Measurements from ENCODE around the gene BCAR1. TPM values are rescaled to one million over a fixed set of nuclear protein-coding genes. Genes with fewer than 3 reads are reported as not detected.

Gene BCAR1
- total and polyA plus RNA-seq, 2 of the 13 experiments (the other 11 are each of a cell fraction or from before 2014, with no cell fraction given) = 48.1 to 51.7 TPM

GRCh38 chr16:75202069-75202590, 49.3 kb downstream of the BCAR1 start:
- intact Hi-C loops (cut with micrococcal nuclease; ENCODE audit: unreplicated experiment) (no loop called here), in situ Hi-C loops (cut with HindIII; ENCODE audit: extremely low pct_ligation_motif_present, low pct_unique_long_range_greater_than_20kb) (no loop called here)
- Histone ChIP-seq H2AFZ (ENCODE audit: low read length) (no peak overlapping the region), H3K4me3 (replicated peaks in 1 of 3; ENCODE audit: insufficient read depth in 1 of 3, low read depth in 2 of 3, low read length in 3 of 3) (no peak overlapping the region), H3K79me2 (ENCODE audit: insufficient read depth, low read length) (no peaks in the 10 kb centered on the region), H3K4me2 (ENCODE audit: low read depth, low read length) (no peak overlapping the region), H3K27me3 (ENCODE audit: control insufficient read depth in 1 of 2, insufficient read depth in 2 of 2, low read length in 2 of 2) (peaks cover 20 to 49% of the 10 kb centered on the region in 2 experiments), H3K4me1 (ENCODE audit: insufficient read depth, low read length) (peaks cover 33% of the 10 kb centered on the region), H4K20me1 (ENCODE audit: insufficient read depth, low read length) (no peaks in the 10 kb centered on the region), H3K9me3 (ENCODE audit: low read length) (no peaks in the 10 kb centered on the region), H3K36me3 (replicated peaks in 1 of 2; ENCODE audit: control insufficient read depth in 1 of 2, insufficient read depth in 2 of 2, low read length in 2 of 2) (no peaks in the 10 kb centered on the region), H3K27ac (ENCODE audit: extremely low read length, insufficient read depth, low read length) (no peak overlapping the region), H3K9ac (ENCODE audit: insufficient read depth, low read depth, low read length) (no peak overlapping the region)
- CTCF ChIA-PET (ENCODE audit: low intra/inter-chr PET ratio, low total read pairs) = no interaction called here
- DNase-seq (ENCODE audit: low spot score) (no peak), ATAC-seq (no peak), FAIRE-seq (no peak)
- 83% methylated on average over 13 of the region's 13 CpGs for WGBS (ENCODE audit: low lambda C conversion rate)
- BruUV-seq (replicated peaks) = no TSS peak
- TF ChIP-seq KDM4B (CRISPR knock-in tag; IDR thresholded peaks at IDR 0.05) (no peak), RAD51 (IDR thresholded peaks at IDR 0.05; ENCODE audit: borderline replicate concordance) (peak; percentile 53; the same call in 1 of the 2 replicates)
- POLR2A ChIA-PET = no interaction called here

DNA sequence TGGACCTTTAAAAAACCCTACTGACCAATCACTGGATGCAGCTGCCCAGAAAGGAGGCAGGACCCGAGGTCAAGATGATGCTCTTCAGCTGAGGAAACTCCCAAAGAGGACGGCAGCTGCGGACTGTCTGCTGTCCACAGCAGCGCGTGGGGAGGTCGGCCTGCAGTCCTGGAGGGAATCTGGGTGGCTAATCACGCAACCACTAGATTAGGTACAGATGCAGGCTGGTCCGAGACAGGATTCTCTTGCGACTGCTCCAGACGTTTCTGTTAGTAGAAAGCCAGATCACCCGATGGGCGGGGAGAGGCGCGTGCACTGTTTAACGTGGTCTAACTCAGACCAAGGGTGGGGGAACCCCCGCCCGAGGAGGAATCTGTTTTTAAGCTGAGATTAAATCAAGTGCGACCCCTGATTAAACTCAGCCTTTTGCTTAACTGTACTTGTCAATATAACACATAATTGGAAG, 53.3 kb downstream of the BCAR1 start:
- ChIA-PET CTCF (ENCODE audit: low intra/inter-chr PET ratio, low total read pairs) (interaction anchor here (1.2 to 3.0 kb wide), 3 partner anchors 205 to 267 kb away, joined by 3 to 32 read pairs (median 21); partner anchors contain the start of gene TMEM170A), POLR2A (interaction anchor here (1.5 kb wide), 1 partner anchor 53 kb away, joined by 5 read pairs; no protein-coding TSS in a partner anchor)
- BruUV-seq (replicated peaks) = no TSS peak
- H3K9ac ChIP-seq (ENCODE audit: insufficient read depth, low read depth, low read length) = no peak overlapping the region
- H3K4me2 ChIP-seq (ENCODE audit: low read depth, low read length) = peak overlapping the region; percentile 79
- H3K79me2 ChIP-seq (ENCODE audit: insufficient read depth, low read length) = no peaks in the 10 kb centered on the region
- in situ Hi-C loops (cut with HindIII; ENCODE audit: extremely low pct_ligation_motif_present, low pct_unique_long_range_greater_than_20kb) (loop anchor here (5.0 to 25.0 kb wide), 2 partner anchors 189 to 564 kb away; no protein-coding TSS in a partner anchor), intact Hi-C loops (cut with micrococcal nuclease; ENCODE audit: unreplicated experiment) (loop anchor here (5.0 kb wide), 1 partner anchor 34 kb away; no protein-coding TSS in a partner anchor)
- WGBS (ENCODE audit: low lambda C conversion rate) = 9% methylated on average over 18 of the region's 18 CpGs
- H3K9me3 ChIP-seq (ENCODE audit: low read length) = no peaks in the 10 kb centered on the region
- peak; percentile 9; the same call in 1 of the 3 replicates for ATAC-seq
- H2AFZ ChIP-seq (ENCODE audit: low read length) = no peak overlapping the region
- peak overlapping the region; percentile 5 to 64 (median 34); a peak in 4 of 6 replicates for H3K4me3 ChIP-seq (replicated peaks in 1 of 3; ENCODE audit: insufficient read depth in 1 of 3, low read depth in 2 of 3, low read length in 3 of 3)
- peaks cover 23% of the 10 kb centered on the region for H3K4me1 ChIP-seq (ENCODE audit: insufficient read depth, low read length)
- H3K36me3 ChIP-seq (replicated peaks in 1 of 2; ENCODE audit: control insufficient read depth in 1 of 2, insufficient read depth in 2 of 2, low read length in 2 of 2) = no peaks in the 10 kb centered on the region
- H3K27me3 ChIP-seq (ENCODE audit: control insufficient read depth in 1 of 2, insufficient read depth in 2 of 2, low read length in 2 of 2) = peaks cover 11 to 51% of the 10 kb centered on the region in 2 experiments
- no peak overlapping the region for H3K27ac ChIP-seq (ENCODE audit: extremely low read length, insufficient read depth, low read length)
- DNase-seq (ENCODE audit: low spot score) = no peak
- no peaks in the 10 kb centered on the region for H4K20me1 ChIP-seq (ENCODE audit: insufficient read depth, low read length)
- FAIRE-seq = no peak
- no peak for TF ChIP-seq ZNF317 (CRISPR knock-in tag; IDR thresholded peaks at IDR 0.05)
- no peak for TF ChIP-seq ZNF788 (CRISPR knock-in tag; IDR thresholded peaks at IDR 0.05; ENCODE audit: borderline replicate concordance)
- TF ChIP-seq NFYB (CRISPR knock-in tag; IDR thresholded peaks at IDR 0.05) = 0 out of 2 replicates have a peak, but pooled peaks have one; percentile 3
- no peak for TF ChIP-seq ZNF597 (CRISPR knock-in tag; IDR thresholded peaks at IDR 0.05)
- TF ChIP-seq CREBL2 (CRISPR knock-in tag; IDR thresholded peaks at IDR 0.05; ENCODE audit: borderline replicate concordance) = no peak
- no peak for TF ChIP-seq ZNF781 (CRISPR knock-in tag; IDR thresholded peaks at IDR 0.05; ENCODE audit: borderline replicate concordance, not compliant biosample characterization)
- no peak for TF ChIP-seq GATAD1 (CRISPR knock-in tag; IDR thresholded peaks at IDR 0.05)
- TF ChIP-seq SMC3 (IDR thresholded peaks at IDR 0.05; ENCODE audit: low read length) = no peak
- no peak for TF ChIP-seq ZXDC (CRISPR knock-in tag; IDR thresholded peaks at IDR 0.05)

All from HepG2 (cell line).